Measurements from ENCODE around the gene EML1.

Gene EML1

GRCh38 chr14:99961826-99962518, 168.8 kb downstream of the EML1 start:
- H3K4me3 ChIP-seq, result no peak overlapping the region
- H3K27me3 ChIP-seq, result peaks cover 0 to 32% of the 10 kb centered on the region in 2 donors
- no peak for DNase-seq
- no peaks in the 10 kb centered on the region for H3K36me3 ChIP-seq
- TF ChIP-seq CTCF (IDR thresholded peaks at IDR 0.05), result no peak
- H3K9me3 ChIP-seq, result no peaks in the 10 kb centered on the region
- intact Hi-C loops (cut with DNase I; ENCODE audit: low total_unique reads), result no loop called here
- no peak overlapping the region for H3K27ac ChIP-seq
- H3K4me1 ChIP-seq, result no peaks in the 10 kb centered on the region

GRCh38 chr14:99964979-99965378, 171.8 kb downstream of the EML1 start:
- no peak for DNase-seq
- TF ChIP-seq CTCF (IDR thresholded peaks at IDR 0.05), result no peak
- Histone ChIP-seq H3K27me3 (peaks cover 0 to 37% of the 10 kb centered on the region in 2 donors), H3K27ac (no peak overlapping the region), H3K4me3 (no peak overlapping the region), H3K9me3 (no peaks in the 10 kb centered on the region), H3K36me3 (no peaks in the 10 kb centered on the region), H3K4me1 (no peaks in the 10 kb centered on the region)
- intact Hi-C loops (cut with DNase I; ENCODE audit: low total_unique reads), result no loop called here

GRCh38 chr14:99966037-99966835, 173.0 kb downstream of the EML1 start:
- H3K27me3 ChIP-seq, result peaks cover 0 to 31% of the 10 kb centered on the region in 2 donors
- peaks cover 0 to 5% (median 5%) of the 10 kb centered on the region in 4 donors for H3K4me1 ChIP-seq
- intact Hi-C loops (cut with DNase I; ENCODE audit: low total_unique reads), result no loop called here
- H3K4me3 ChIP-seq, result no peak overlapping the region
- no peak for TF ChIP-seq CTCF (IDR thresholded peaks at IDR 0.05)
- H3K9me3 ChIP-seq, result no peaks in the 10 kb centered on the region
- no peak for DNase-seq
- H3K27ac ChIP-seq, result no peak overlapping the region
- no peaks in the 10 kb centered on the region for H3K36me3 ChIP-seq

GRCh38 chr14:99966912-99967311, 173.7 kb downstream of the EML1 start:
- intact Hi-C loops (cut with DNase I; ENCODE audit: low total_unique reads), result no loop called here
- Histone ChIP-seq H3K27ac (no peak overlapping the region), H3K4me3 (no peak overlapping the region), H3K9me3 (no peaks in the 10 kb centered on the region), H3K27me3 (peaks cover 0 to 27% of the 10 kb centered on the region in 2 donors), H3K4me1 (peaks cover 0 to 6% (median 5%) of the 10 kb centered on the region in 4 donors), H3K36me3 (no peaks in the 10 kb centered on the region)
- DNase-seq, result no peak
- TF ChIP-seq CTCF (IDR thresholded peaks at IDR 0.05), result no peak

GRCh38 chr14:99968191-99968920, 175.1 kb downstream of the EML1 start:
- no peak for DNase-seq
- Histone ChIP-seq H3K9me3 (no peaks in the 10 kb centered on the region), H3K27ac (no peak overlapping the region), H3K4me3 (no peak overlapping the region), H3K4me1 (peaks cover 0 to 10% (median 6%) of the 10 kb centered on the region in 4 donors), H3K27me3 (peaks cover 0 to 17% of the 10 kb centered on the region in 2 donors), H3K36me3 (no peaks in the 10 kb centered on the region)
- TF ChIP-seq CTCF (IDR thresholded peaks at IDR 0.05), result no peak
- intact Hi-C loops (cut with DNase I; ENCODE audit: low total_unique reads), result no loop called here

Data from tibial artery (tissue), 4 donors.